Stimulated activated CD8-positive, alpha-beta memory T cell treated with anti-CD3 and anti-CD28 coated beads, Interleukin-2, amount 100 ng/mL, for 1 hour (primary cell): ENCODE measurements around the gene STUB1.

ENCODE experiments used
- DNase-seq, 2 donors: peaks; one replicate each; pipeline ENCODE4 v3.0.0-alpha.2; 2020; ENCODE audit warnings: low read depth in 2 of 2

The STUB1 gene

GRCh38 chr16:644556-644955 is 35.7 kb upstream of the STUB1 start:
- no peak for DNase-seq

- DNase-seq = no peak
Observed at GRCh38 chr16:645852-646678, 34.1 kb upstream of the STUB1 start.

- no peak for DNase-seq
Observed at GRCh38 chr16:646679-647172, 33.5 kb upstream of the STUB1 start.

GRCh38 chr16:647173-647902 is 32.9 kb upstream of the STUB1 start:
- no peak for DNase-seq

GRCh38 chr16:648071-648780 is 32.0 kb upstream of the STUB1 start:
- no peak for DNase-seq

GRCh38 chr16:648781-649589 is 31.2 kb upstream of the STUB1 start, which contains the start of gene WDR90:
Gene WDR90, plus strand, starts transcription at chr16:649365. Its CDS starts 52 bp downstream, at chr16:649417.
- peak; percentile 83 to 86 for DNase-seq

- DNase-seq = no peak
Observed at GRCh38 chr16:649631-650030, 30.6 kb upstream of the STUB1 start.

- no peak for DNase-seq
Observed at GRCh38 chr16:651844-652243, 28.4 kb upstream of the STUB1 start.

GRCh38 chr16:652454-653305 is 27.5 kb upstream of the STUB1 start:
- DNase-seq = no peak

GRCh38 chr16:654034-654433 is 26.2 kb upstream of the STUB1 start:
- no peak for DNase-seq

GRCh38 chr16:657487-657886 is 22.7 kb upstream of the STUB1 start:
- DNase-seq = no peak

GRCh38 chr16:658679-659571 is 21.3 kb upstream of the STUB1 start:
- DNase-seq = no peak

- DNase-seq = no peak
Observed at GRCh38 chr16:659618-660017, 20.6 kb upstream of the STUB1 start.

GRCh38 chr16:660132-660458 is 20.1 kb upstream of the STUB1 start:
- no peak for DNase-seq

GRCh38 chr16:660459-661183 is 19.6 kb upstream of the STUB1 start:
- DNase-seq = peak in 1 of 2 donors; percentile 45

GRCh38 chr16:661184-661821 is 18.9 kb upstream of the STUB1 start:
- DNase-seq = no peak

- DNase-seq = no peak
Observed at GRCh38 chr16:662095-662494, 18.1 kb upstream of the STUB1 start.

GRCh38 chr16:662597-662996 is 17.6 kb upstream of the STUB1 start:
- DNase-seq = no peak
